B cell (primary cell): Measurements from ENCODE around the gene TMX2. TPM values are rescaled to one million over a fixed set of nuclear protein-coding genes. Genes with fewer than 3 reads are reported as not detected.

ENCODE experiments used
- ATAC-seq: fragments of 200-7000 bp; cut with Tn5 transposase; one replicate; pipeline ENCODE4 v1.10.0; 2021; ENCODE audit warnings: low read depth, mild to moderate bottlenecking, moderate number of reproducible peaks, moderate library complexity
- CTCF ChIA-PET: fragments of 350-600 bp; sonication (Branson Sonifier 250); formaldehyde crosslinking; loops from one replicate; lab custom pipeline; 2021; ENCODE audit warnings: antibody characterized with exemption, inconsistent platforms; lab: Charles Lee
- POLR2A ChIA-PET: fragments of 350-600 bp; sonication (Branson Sonifier 250); formaldehyde crosslinking; loops from one replicate; lab custom pipeline; 2021; ENCODE audit warnings: antibody characterized with exemption; lab: Charles Lee
- DNase-seq: peaks from one replicate; pipeline ENCODE4 v3.0.0; 2013
- H2AFZ ChIP-seq: 2 replicates; pipeline ENCODE4 v1.6.1; 2012; ENCODE audit warnings: mild to moderate bottlenecking, low read depth, low read length; ENCODE audit not compliant: insufficient read depth, poor library complexity, severe bottlenecking
- H3K27ac ChIP-seq, 2 donors: 1 replicate in 1 of 2; 2 replicates in 1 of 2; pipeline ENCODE4 v1.5.1; 2012 to 2013; ENCODE audit warnings: low read length in 2 of 2, mild to moderate bottlenecking in 2 of 2, moderate library complexity in 1 of 2
- H3K27me3 ChIP-seq, 4 experiments: fragments of 200-600 bp in 1 of 4; sonication (generic) in 1 of 4; replicated peaks in 1 of 4; 1 replicate in 2 of 4; 2 replicates in 2 of 4; pipeline versions ENCODE4 v1.6.1 to v1.7.0; 2013 to 2016; ENCODE audit warnings: low read length in 3 of 4, mild to moderate bottlenecking in 2 of 4, mixed read lengths in 1 of 4, moderate library complexity in 1 of 4; ENCODE audit not compliant: insufficient read depth in 4 of 4, control insufficient read depth in 3 of 4; ENCODE audit errors: control extremely low read depth in 1 of 4
- H3K36me3 ChIP-seq, 2 experiments: replicated peaks in 1 of 2; 1 replicate in 1 of 2; 2 replicates in 1 of 2; pipeline versions ENCODE4 v1.6.1 to v1.7.1; 2013; ENCODE audit warnings: low read length in 1 of 2; ENCODE audit not compliant: insufficient read depth in 2 of 2, control insufficient read depth in 1 of 2; ENCODE audit errors: control extremely low read depth in 1 of 2, extremely low read depth in 1 of 2
- H3K4me1 ChIP-seq, 2 donors: fragments of 200-600 bp in 1 of 2; sonication (generic) in 1 of 2; 1 replicate in 1 of 2; 2 replicates in 1 of 2; pipeline versions ENCODE4 v1.5.1 to v1.6.1; 2013 to 2017; ENCODE audit warnings: low read length in 2 of 2; ENCODE audit not compliant: control insufficient read depth in 2 of 2, insufficient read depth in 2 of 2
- H3K4me2 ChIP-seq: replicated peaks from 2 replicates; pipeline ENCODE3; 2012; ENCODE audit warnings: mild to moderate bottlenecking, low read depth, low read length; ENCODE audit not compliant: poor library complexity, severe bottlenecking
- H3K4me3 ChIP-seq, 5 experiments: fragments of 200-600 bp in 1 of 5; sonication (generic) in 1 of 5; 1 replicate in 3 of 5; 2 replicates in 2 of 5; pipeline versions ENCODE4 v1.5.1 to v1.7.0; 2011 to 2016; ENCODE audit warnings: low read length in 4 of 5, mild to moderate bottlenecking in 4 of 5, low read depth in 2 of 5, control low read depth in 1 of 5, moderate library complexity in 1 of 5; ENCODE audit not compliant: insufficient read depth in 1 of 5; ENCODE audit errors: control extremely low read depth in 1 of 5, extremely low read depth in 1 of 5
- H3K79me2 ChIP-seq: fragments of 200-600 bp; sonication (generic); one replicate; pipeline ENCODE4 v1.6.0; 2016; ENCODE audit warnings: low read length; ENCODE audit not compliant: control insufficient read depth, insufficient read depth
- H3K9ac ChIP-seq: fragments of 200-600 bp; sonication (generic); 2 replicates; pipeline ENCODE4 v1.6.1; 2017; ENCODE audit warnings: mild to moderate bottlenecking, low read length, moderate library complexity
- H3K9me3 ChIP-seq, 3 donors: one replicate each; pipeline versions ENCODE4 v1.6.1 to v1.7.1; 2013; ENCODE audit warnings: low read length in 2 of 3; ENCODE audit not compliant: control insufficient read depth in 2 of 3, insufficient read depth in 1 of 3; ENCODE audit errors: control extremely low read depth in 1 of 3
- H4K20me1 ChIP-seq: 2 replicates; pipeline ENCODE4 v1.6.0; 2012; ENCODE audit warnings: mild to moderate bottlenecking, low read length; ENCODE audit not compliant: insufficient read depth, control insufficient read depth, poor library complexity, severe bottlenecking
- H3K27ac Mint-ChIP-seq: one replicate; pipeline ENCODE4 v1.8.0; 2021; ENCODE audit warnings: mixed read lengths
- H3K27me3 Mint-ChIP-seq: one replicate; pipeline ENCODE4 v1.8.0; 2021; ENCODE audit warnings: mixed read lengths
- H3K4me1 Mint-ChIP-seq: one replicate; pipeline ENCODE4 v1.8.0; 2021; ENCODE audit warnings: mixed read lengths
- H3K4me3 Mint-ChIP-seq: one replicate; pipeline ENCODE4 v1.8.0; 2021; ENCODE audit warnings: mixed read lengths
- H3K9me3 Mint-ChIP-seq: one replicate; pipeline ENCODE4 v1.8.0; 2022; ENCODE audit warnings: mixed read lengths; ENCODE audit not compliant: insufficient read depth
- CTCF ChIP-seq: fragments of 200-600 bp; IDR thresholded peaks from one replicate; pipeline ENCODE4 v1.8.0; 2022; ENCODE audit warnings: antibody characterized with exemption, mild to moderate bottlenecking
- EZH2 ChIP-seq: IDR thresholded peaks from 2 replicates; pipeline ENCODE4 v1.6.1; 2012; ENCODE audit warnings: borderline replicate concordance, low read depth, mild to moderate bottlenecking, moderate library complexity, low read length; ENCODE audit not compliant: insufficient read depth, poor library complexity, severe bottlenecking
- WGBS: methylation state at CpG from one replicate; pipeline ENCODE4 v1.1.5; 2013; ENCODE audit warnings: missing lambda C conversion rate; ENCODE audit not compliant: insufficient coverage; 5-methylcytosine and 5-hydroxymethylcytosine counted together
- intact Hi-C: fragments of 100-400 bp; cut with micrococcal nuclease; formaldehyde crosslinking; loops from one replicate; pipeline ENCODE4 v1.10.0; 2022
- polyA plus RNA-seq: library from polyadenylated mRNA; depleted of rRNA; stranded (reverse); fragments of >200 nt; gene quantifications from 2 replicates; pipeline ENCODE4 v1.2.3, GENCODE V29; 2012
- total RNA-seq, 2 donors: library from RNA; stranded (reverse); fragments of 120-200 nt in 1 of 2; gene quantifications; 1 replicate in 1 of 2; 2 replicates in 1 of 2; pipeline versions ENCODE4 v1.2.3 to v1.2.4, GENCODE V29; 2013 to 2022

Gene TMX2
- total and polyA plus RNA-seq, 2 donors (not counting 1 experiment from before 2014, with no cell fraction given): 40.3 to 60.2 TPM

GRCh38 chr11:57742087-57742452 lies 29.7 kb downstream of the TMX2 start:
- DNase-seq (no peak), ATAC-seq (no peak)
- peaks cover 11 to 32% of the 10 kb centered on the region in 2 donors for H3K4me1 ChIP-seq
- peak overlapping the region; percentile 83 to 97 (median 94) for H3K4me3 ChIP-seq
- TF ChIP-seq EZH2 (no peak), CTCF (no peak)
- H3K9me3 Mint-ChIP-seq: no peaks in the 10 kb centered on the region
- no peaks in the 10 kb centered on the region for H3K9me3 ChIP-seq
- H3K9ac ChIP-seq: peak overlapping the region; percentile 97
- peaks cover 6 to 50% of the 10 kb centered on the region in 2 experiments for H3K36me3 ChIP-seq
- H3K27ac ChIP-seq: peak overlapping the region; percentile 90 to 97
- peaks cover 38% of the 10 kb centered on the region for H3K4me1 Mint-ChIP-seq
- 0% methylated on average over 7 of the region's 10 CpGs for WGBS
- intact Hi-C loops: loop anchor here (5.0 kb wide), 1 partner anchor 175 kb away; the partner anchor contains the start of gene UBE2L6
- H3K27me3 Mint-ChIP-seq: no peaks in the 10 kb centered on the region
- no peaks in the 10 kb centered on the region for H3K27me3 ChIP-seq
- CTCF ChIA-PET: interaction anchor here (0.7 to 6.2 kb wide), 7 partner anchors 10 to 174 kb away, joined by 3 to 68 read pairs (median 4); partner anchors contain the start of genes BTBD18, CTNND1 and UBE2L6
- POLR2A ChIA-PET: interaction anchor here (0.7 to 2.0 kb wide), 10 partner anchors 9 to 417 kb away, joined by 3 to 24 read pairs (median 4); partner anchors contain the start of genes BTBD18, MED19, TMX2 and TNKS1BP1
- H2AFZ ChIP-seq: peak overlapping the region; percentile 91
- H3K27ac Mint-ChIP-seq: peak overlapping the region; percentile 99
- peaks cover 37% of the 10 kb centered on the region for H3K79me2 ChIP-seq
- peak overlapping the region; percentile 99 for H3K4me3 Mint-ChIP-seq
- H3K4me2 ChIP-seq: peak overlapping the region; percentile 86
- no peaks in the 10 kb centered on the region for H4K20me1 ChIP-seq

- no peaks in the 10 kb centered on the region for H3K9me3 ChIP-seq
- no peaks in the 10 kb centered on the region for H3K27me3 ChIP-seq
- ChIA-PET POLR2A (interaction anchor here (0.6 kb wide), 1 partner anchor 416 kb away, joined by 3 read pairs; no protein-coding TSS in a partner anchor), CTCF (interaction anchor here (0.8 to 6.2 kb wide), 3 partner anchors 17 to 176 kb away, joined by 3 to 68 read pairs (median 4); no protein-coding TSS in a partner anchor)
- no peaks in the 10 kb centered on the region for H3K27me3 Mint-ChIP-seq
- no peaks in the 10 kb centered on the region for H3K9me3 Mint-ChIP-seq
- ATAC-seq (no peak), DNase-seq (no peak)
- H3K27ac Mint-ChIP-seq: peak overlapping the region; percentile 61
- H3K9ac ChIP-seq: no peak overlapping the region
- peaks cover 37% of the 10 kb centered on the region for H3K79me2 ChIP-seq
- H2AFZ ChIP-seq: no peak overlapping the region
- peak overlapping the region in 1 of 2 donors; percentile 38 for H3K27ac ChIP-seq
- H3K4me1 ChIP-seq: peaks cover 11 to 32% of the 10 kb centered on the region in 2 donors
- peak overlapping the region; percentile 34 for H3K4me3 Mint-ChIP-seq
- H3K4me3 ChIP-seq: no peak overlapping the region
- TF ChIP-seq EZH2: no peak
- no peak for TF ChIP-seq CTCF
- H4K20me1 ChIP-seq: no peaks in the 10 kb centered on the region
- H3K4me2 ChIP-seq: no peak overlapping the region
- H3K4me1 Mint-ChIP-seq: peaks cover 41% of the 10 kb centered on the region
- WGBS: 100% methylated on average over 2 of the region's 2 CpGs
- intact Hi-C loops: loop anchor here (5.0 kb wide), 1 partner anchor 177 kb away; the partner anchor contains the start of gene UBE2L6
- H3K36me3 ChIP-seq: peaks cover 8 to 38% of the 10 kb centered on the region in 2 experiments
These were observed 32.0 kb downstream of the TMX2 start for GRCh38 chr11:57744357-57744756.
